ENCODE measurements around the gene NECAB2. TPM values are rescaled to one million over a fixed set of nuclear protein-coding genes. Genes with fewer than 3 reads are reported as not detected.

The NECAB2 gene
- total RNA-seq, 1 donor from 2014 or later: 19.6 TPM

DNA sequence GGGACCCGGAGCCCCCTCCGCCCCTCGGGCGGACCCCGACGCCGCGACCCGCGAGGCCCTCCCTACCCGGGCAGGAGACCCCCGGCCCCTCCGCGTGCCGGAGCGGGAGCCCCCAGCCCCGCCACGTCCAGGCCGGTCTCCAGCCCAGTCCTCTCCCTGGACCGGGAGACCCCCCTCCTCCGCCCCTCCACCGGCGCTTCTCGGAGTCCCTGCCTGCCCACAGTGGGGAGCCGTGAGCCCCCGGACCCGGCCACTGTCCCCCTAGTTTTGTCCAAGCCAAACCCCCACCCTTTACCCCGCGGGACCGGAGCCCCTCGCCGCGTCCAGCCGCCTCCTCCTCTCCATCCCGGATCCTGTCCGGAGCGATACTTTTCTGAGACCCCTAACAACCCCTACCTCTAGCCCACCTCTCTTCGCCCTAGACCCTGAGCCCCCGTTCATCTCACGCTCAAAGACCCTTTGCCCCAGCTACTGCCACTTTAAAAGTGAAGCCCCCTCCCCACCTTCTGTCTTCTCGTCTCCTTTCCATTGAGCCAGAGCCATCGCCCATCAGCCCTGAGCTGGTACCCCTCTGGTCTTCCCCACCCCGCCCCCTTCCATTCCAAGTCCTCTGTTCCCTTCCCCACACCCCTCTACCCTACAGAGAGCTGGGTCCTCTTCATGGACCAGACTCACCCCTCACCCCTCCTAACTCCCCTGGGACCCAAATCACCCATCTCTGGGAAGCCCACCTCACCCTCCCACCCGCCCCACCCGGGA, 1.0 kb downstream of the NECAB2 start:
- TF ChIP-seq, protein P1, sequence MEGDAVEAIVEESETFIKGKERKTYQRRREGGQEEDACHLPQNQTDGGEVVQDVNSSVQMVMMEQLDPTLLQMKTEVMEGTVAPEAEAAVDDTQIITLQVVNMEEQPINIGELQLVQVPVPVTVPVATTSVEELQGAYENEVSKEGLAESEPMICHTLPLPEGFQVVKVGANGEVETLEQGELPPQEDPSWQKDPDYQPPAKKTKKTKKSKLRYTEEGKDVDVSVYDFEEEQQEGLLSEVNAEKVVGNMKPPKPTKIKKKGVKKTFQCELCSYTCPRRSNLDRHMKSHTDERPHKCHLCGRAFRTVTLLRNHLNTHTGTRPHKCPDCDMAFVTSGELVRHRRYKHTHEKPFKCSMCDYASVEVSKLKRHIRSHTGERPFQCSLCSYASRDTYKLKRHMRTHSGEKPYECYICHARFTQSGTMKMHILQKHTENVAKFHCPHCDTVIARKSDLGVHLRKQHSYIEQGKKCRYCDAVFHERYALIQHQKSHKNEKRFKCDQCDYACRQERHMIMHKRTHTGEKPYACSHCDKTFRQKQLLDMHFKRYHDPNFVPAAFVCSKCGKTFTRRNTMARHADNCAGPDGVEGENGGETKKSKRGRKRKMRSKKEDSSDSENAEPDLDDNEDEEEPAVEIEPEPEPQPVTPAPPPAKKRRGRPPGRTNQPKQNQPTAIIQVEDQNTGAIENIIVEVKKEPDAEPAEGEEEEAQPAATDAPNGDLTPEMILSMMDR (conservative IDR thresholded peaks at IDR 0.05): no peak
- DNase-seq (ENCODE audit: low read depth, low spot score): no peak

DNA sequence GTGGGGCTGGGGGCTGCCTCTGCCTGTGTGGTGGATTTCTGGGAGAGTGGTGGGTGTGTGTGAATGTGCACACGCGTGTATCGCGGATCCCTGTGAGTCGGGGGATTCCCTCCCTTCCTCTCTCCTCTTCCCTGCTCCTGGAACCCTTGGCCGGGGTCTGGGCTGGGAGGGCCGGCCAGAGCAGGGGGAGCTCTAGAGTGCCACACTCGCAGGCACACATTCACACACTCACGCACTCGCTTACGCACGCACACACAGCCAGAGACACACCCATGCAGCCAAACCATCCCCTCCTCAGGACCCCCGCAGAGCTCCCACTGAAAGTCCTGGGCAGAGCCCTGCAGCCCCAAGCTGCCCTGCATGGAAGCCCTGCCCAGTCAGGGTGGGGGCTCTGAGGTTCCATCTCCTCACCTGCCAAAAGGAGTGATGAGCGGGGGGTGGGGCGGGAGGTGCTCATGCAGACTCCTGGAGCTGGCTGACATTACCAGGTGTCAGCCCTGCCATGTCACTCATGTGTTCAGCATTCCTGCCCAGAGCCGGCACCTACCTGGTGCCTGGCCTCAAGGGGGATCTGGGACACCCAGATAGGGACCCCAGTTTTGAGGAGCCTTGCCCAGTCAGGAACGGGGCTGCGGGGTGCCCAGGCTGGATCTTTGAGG, 1.9 kb downstream of the NECAB2 start:
- TF ChIP-seq, protein P1 (conservative IDR thresholded peaks at IDR 0.05): no peak
- no peaks in the 10 kb centered on the region for H3K36me3 Mint-ChIP-seq (ENCODE audit: low read depth)
- H3K27ac Mint-ChIP-seq (ENCODE audit: unreplicated experiment): no peak overlapping the region
- no peaks in the 10 kb centered on the region for H3K4me1 Mint-ChIP-seq
- H3K27me3 Mint-ChIP-seq (ENCODE audit: low read depth): peaks cover 11% of the 10 kb centered on the region
- H3K4me3 Mint-ChIP-seq: peak overlapping the region; percentile 78
- H3K9me3 Mint-ChIP-seq: no peaks in the 10 kb centered on the region
- DNase-seq (ENCODE audit: low read depth, low spot score): no peak

More for the DNA sequence above, 1.0 kb downstream of the NECAB2 start:
- no peaks in the 10 kb centered on the region for H3K36me3 Mint-ChIP-seq (ENCODE audit: low read depth)
- no peak overlapping the region for H3K27ac Mint-ChIP-seq (ENCODE audit: unreplicated experiment)
- no peaks in the 10 kb centered on the region for H3K4me1 Mint-ChIP-seq
- H3K9me3 Mint-ChIP-seq: no peaks in the 10 kb centered on the region
- peaks cover 11% of the 10 kb centered on the region for H3K27me3 Mint-ChIP-seq (ENCODE audit: low read depth)
- H3K4me3 Mint-ChIP-seq: peak overlapping the region; percentile 81

DNA sequence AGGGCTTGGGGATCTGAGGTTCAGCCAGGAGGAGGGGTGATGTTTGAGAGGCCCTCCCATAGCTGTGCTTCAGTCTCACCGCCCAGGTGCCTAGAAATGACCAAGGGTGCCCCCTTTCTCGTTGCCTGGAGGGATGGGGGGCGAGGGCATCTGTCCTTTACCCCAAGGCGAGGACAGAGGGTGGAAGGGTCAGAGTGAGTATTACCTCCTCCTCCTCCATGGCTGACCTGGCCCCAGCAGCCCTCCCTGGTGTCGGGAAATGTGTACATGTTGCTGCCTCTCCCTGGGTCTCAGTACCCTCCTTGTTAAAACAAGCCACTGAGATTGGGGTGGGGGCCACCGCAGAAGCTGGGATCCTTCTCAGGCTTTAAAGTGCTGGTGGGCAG, 2.4 kb downstream of the NECAB2 start:
- TF ChIP-seq, protein P1 (conservative IDR thresholded peaks at IDR 0.05): no peak
- Mint-ChIP-seq H3K36me3 (ENCODE audit: low read depth) (no peaks in the 10 kb centered on the region), H3K27ac (ENCODE audit: unreplicated experiment) (no peak overlapping the region), H3K27me3 (ENCODE audit: low read depth) (peaks cover 11% of the 10 kb centered on the region), H3K4me3 (peak overlapping the region; percentile 78), H3K9me3 (no peaks in the 10 kb centered on the region), H3K4me1 (no peaks in the 10 kb centered on the region)
- no peak for DNase-seq (ENCODE audit: low read depth, low spot score)

DNA sequence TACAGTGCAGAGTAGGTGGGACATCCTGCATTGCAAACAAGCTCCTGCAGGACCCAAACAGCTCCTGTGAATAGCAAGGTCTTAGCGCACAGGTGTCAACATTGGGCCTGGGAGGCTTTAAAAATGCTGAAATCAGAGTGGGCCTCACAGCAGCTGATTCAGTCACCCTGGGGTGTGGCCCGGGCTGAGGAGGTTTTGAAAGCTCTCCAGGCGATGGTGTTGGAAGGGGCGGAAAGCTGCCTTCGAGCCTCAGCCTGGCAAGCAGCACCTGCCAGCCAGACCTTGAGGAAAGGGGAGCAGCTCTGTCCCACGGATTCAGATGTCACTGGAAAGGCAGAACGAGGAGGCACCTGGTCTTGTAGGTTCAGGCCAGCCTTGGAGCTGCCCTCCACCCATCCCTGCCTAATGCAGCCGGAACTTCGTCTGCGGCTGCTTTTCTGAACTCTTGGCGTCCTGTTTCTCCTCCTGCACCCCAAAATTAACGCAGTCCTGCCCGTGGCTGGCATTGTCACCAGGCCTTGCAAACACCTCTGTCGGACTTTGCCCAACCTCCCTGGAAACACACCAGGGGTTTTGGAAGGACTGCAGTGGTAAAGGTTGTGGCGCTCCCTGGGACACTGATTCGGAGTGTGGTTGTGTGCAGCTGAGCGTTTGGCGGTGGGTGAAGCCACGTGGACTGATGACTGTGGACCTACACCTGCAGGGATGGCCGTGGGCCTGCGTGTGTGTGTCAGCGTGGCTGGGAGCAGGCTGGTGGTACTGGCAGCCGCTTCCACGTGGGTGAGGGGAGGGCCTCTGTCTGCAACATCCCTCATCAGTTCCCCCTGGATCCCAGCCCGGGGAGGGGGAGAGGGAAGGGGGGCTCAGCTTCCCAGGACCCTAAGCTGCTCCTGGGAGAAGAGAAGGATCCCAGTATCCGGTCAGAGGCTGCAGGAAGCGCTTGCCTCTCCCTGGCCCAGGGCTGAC, 3.4 kb downstream of the NECAB2 start:
- Mint-ChIP-seq H3K4me1 (no peaks in the 10 kb centered on the region), H3K9me3 (no peaks in the 10 kb centered on the region)

More for the DNA sequence above, 3.4 kb downstream of the NECAB2 start:
- no peak overlapping the region for H3K27ac Mint-ChIP-seq (ENCODE audit: unreplicated experiment)
- DNase-seq (ENCODE audit: low read depth, low spot score): no peak
- TF ChIP-seq, protein P1 (conservative IDR thresholded peaks at IDR 0.05): no peak
- peaks cover 11% of the 10 kb centered on the region for H3K27me3 Mint-ChIP-seq (ENCODE audit: low read depth)
- H3K4me3 Mint-ChIP-seq: peak overlapping the region; percentile 19
- H3K36me3 Mint-ChIP-seq (ENCODE audit: low read depth): no peaks in the 10 kb centered on the region

Measured in neural crest cell (in vitro differentiated cells).